HG03135 (cell line): ENCODE measurements around the gene BCHE.

Experiments used
- ATAC-seq: cut with Tn5 transposase; IDR thresholded peaks from one replicate; pipeline ENCODE4 v1.9.1; 2021; ENCODE audit warnings: mild to moderate bottlenecking, moderate library complexity; ENCODE audit not compliant: unreplicated experiment

The BCHE gene

GRCh38 chr3:165754219-165755007, 82.8 kb downstream of the BCHE start:
- no peak for ATAC-seq

GRCh38 chr3:165753560-165753959, 83.7 kb downstream of the BCHE start:
- no peak for ATAC-seq

GRCh38 chr3:165751637-165752036, 85.6 kb downstream of the BCHE start:
- ATAC-seq = no peak

GRCh38 chr3:165749821-165750220, 87.4 kb downstream of the BCHE start:
- ATAC-seq = no peak

GRCh38 chr3:165749241-165749640, 88.0 kb downstream of the BCHE start:
- no peak for ATAC-seq

- ATAC-seq = no peak
Observed at GRCh38 chr3:165748094-165748493, 89.1 kb downstream of the BCHE start.

- no peak for ATAC-seq
Observed at GRCh38 chr3:165746874-165747273, 90.3 kb downstream of the BCHE start.

- no peak for ATAC-seq
Observed at GRCh38 chr3:165744025-165744424, 93.2 kb downstream of the BCHE start.

GRCh38 chr3:165742351-165742750, 94.9 kb downstream of the BCHE start:
- no peak for ATAC-seq

- ATAC-seq = no peak
Observed at GRCh38 chr3:165729756-165730155, 107.5 kb downstream of the BCHE start.

GRCh38 chr3:165728924-165729323, 108.3 kb downstream of the BCHE start:
- no peak for ATAC-seq

GRCh38 chr3:165725296-165725695, 111.9 kb downstream of the BCHE start:
- no peak for ATAC-seq
